ENCODE measurements around the gene NKX2-1. TPM values are rescaled to one million over a fixed set of nuclear protein-coding genes. Genes with fewer than 3 reads are reported as not detected.

The NKX2-1 gene
- total RNA-seq, 1 experiment from 2014 or later, result not detected

DNA sequence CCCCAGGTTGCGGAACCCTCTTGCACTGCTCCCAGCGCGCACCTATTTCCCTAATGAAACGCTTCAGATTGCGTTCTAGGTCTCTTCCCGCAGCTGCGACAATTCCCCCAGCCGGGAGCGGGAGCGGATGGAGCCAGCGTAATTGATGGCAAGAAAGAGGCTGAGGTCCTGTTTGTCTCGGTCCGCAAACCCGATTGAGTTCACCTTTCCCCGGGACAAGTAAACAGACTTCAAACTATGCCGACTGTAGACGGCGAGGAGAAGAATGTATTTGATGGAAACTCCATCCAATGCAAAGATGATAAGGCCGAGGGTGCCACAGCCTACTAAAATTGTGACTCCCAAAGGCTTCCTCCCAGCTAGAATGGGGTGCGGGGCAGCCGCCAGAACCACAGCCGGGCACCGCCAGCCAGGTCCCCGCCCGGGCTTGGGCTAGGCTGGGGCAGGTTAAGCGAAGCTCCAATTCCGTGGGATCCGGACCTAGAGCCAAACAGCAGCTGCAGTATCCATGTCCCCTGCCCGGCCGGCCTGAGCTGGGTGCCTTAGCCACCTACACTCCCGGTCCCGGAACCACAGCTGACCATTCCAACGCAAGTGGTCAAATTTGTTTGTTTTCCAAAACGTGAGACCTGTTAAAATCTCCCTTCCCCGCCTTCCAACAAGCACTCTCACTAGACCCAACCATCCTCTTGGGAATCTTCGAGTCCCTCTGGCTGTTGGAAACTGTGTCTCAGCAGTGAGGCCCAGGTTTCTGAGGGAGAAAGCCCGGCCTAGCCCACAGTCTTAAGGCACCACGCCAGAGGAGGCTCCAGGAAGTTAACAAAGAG is 5.5 kb downstream of the NKX2-1 start:
- Histone ChIP-seq H3K79me1 (ENCODE audit: insufficient read depth, low read depth, low read length, poor library complexity, severe bottlenecking) (no peaks in the 10 kb centered on the region), H3K79me2 (ENCODE audit: insufficient read depth, low read length) (no peaks in the 10 kb centered on the region), H3K27me3 (ENCODE audit: insufficient read depth, low read length) (peaks cover 94% of the 10 kb centered on the region), H2BK15ac (ENCODE audit: low read depth, low read length) (no peak overlapping the region), H3K23me2 (ENCODE audit: insufficient read length, low read depth, low read length, poor library complexity, severe bottlenecking) (peaks cover 3% of the 10 kb centered on the region), H2BK5ac (ENCODE audit: insufficient read length, low read length) (no peak overlapping the region), H4K20me1 (ENCODE audit: control insufficient read depth, insufficient read depth, insufficient read length) (no peaks in the 10 kb centered on the region), H3K9ac (ENCODE audit: extremely low read depth, insufficient read length, low read length) (no peak overlapping the region), H2BK12ac (ENCODE audit: insufficient read length, low read depth, low read length) (no peak overlapping the region), H3K18ac (ENCODE audit: insufficient read length, low read depth, low read length) (no peak overlapping the region), H2AK5ac (ENCODE audit: insufficient read length, low read length) (no peak overlapping the region), H2BK20ac (ENCODE audit: low read depth, low read length, poor library complexity, severe bottlenecking) (no peak overlapping the region), H3T11ph (ENCODE audit: low read length) (no peak overlapping the region), H3K9me3 (ENCODE audit: control insufficient read depth, low read depth, low read length) (no peaks in the 10 kb centered on the region), H3K4me2 (ENCODE audit: insufficient read depth, insufficient read length, low read length) (peak overlapping the region; percentile 27), H2AFZ (ENCODE audit: low read length) (no peak overlapping the region), H2BK120ac (ENCODE audit: low read depth, low read length, poor library complexity, severe bottlenecking) (no peak overlapping the region), H3K14ac (ENCODE audit: insufficient read depth, low read length) (no peak overlapping the region; the same call in 1 of the 2 replicates), H4K5ac (ENCODE audit: insufficient read length, low read depth, low read length) (no peak overlapping the region), H4K8ac (replicated peaks; ENCODE audit: insufficient read length, low read depth, low read length) (no peak overlapping the region), H3K56ac (ENCODE audit: insufficient read length, low read depth, low read length) (no peak overlapping the region), H4K91ac (ENCODE audit: insufficient read length, low read depth, low read length) (no peak overlapping the region), H3K4ac (ENCODE audit: low read depth, low read length) (no peak overlapping the region), H3K4me1 (ENCODE audit: insufficient read depth, low read length) (no peaks in the 10 kb centered on the region), H3K27ac (ENCODE audit: insufficient read length, low read depth, low read length) (no peak overlapping the region), H3K23ac (ENCODE audit: insufficient read length, low read depth, low read length) (no peak overlapping the region)
- DNase-seq, result no peak
- no CpG with 5 or more reads among the region's 38 CpGs for WGBS (ENCODE audit: extremely low coverage, insufficient read length, low lambda C conversion rate)
- TF ChIP-seq, protein P1, sequence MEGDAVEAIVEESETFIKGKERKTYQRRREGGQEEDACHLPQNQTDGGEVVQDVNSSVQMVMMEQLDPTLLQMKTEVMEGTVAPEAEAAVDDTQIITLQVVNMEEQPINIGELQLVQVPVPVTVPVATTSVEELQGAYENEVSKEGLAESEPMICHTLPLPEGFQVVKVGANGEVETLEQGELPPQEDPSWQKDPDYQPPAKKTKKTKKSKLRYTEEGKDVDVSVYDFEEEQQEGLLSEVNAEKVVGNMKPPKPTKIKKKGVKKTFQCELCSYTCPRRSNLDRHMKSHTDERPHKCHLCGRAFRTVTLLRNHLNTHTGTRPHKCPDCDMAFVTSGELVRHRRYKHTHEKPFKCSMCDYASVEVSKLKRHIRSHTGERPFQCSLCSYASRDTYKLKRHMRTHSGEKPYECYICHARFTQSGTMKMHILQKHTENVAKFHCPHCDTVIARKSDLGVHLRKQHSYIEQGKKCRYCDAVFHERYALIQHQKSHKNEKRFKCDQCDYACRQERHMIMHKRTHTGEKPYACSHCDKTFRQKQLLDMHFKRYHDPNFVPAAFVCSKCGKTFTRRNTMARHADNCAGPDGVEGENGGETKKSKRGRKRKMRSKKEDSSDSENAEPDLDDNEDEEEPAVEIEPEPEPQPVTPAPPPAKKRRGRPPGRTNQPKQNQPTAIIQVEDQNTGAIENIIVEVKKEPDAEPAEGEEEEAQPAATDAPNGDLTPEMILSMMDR (conservative IDR thresholded peaks at IDR 0.05), result no peak
- H3K27ac Mint-ChIP-seq, result no peak overlapping the region
- no peaks in the 10 kb centered on the region; a peak in 2 of 7 replicates for H3K36me3 Mint-ChIP-seq (ENCODE audit: insufficient read depth in 1 of 3, low read depth in 3 of 3)
- H3K9me3 Mint-ChIP-seq, result peaks cover 2 to 14% of the 10 kb centered on the region in 2 experiments; a peak in 3 of 5 replicates
- peaks cover 15 to 44% of the 10 kb centered on the region in 2 experiments for H3K4me1 Mint-ChIP-seq
- peaks cover 96% of the 10 kb centered on the region for H3K27me3 Mint-ChIP-seq (ENCODE audit: low read depth)
- peak overlapping the region in 1 of 2 experiments; percentile 66; a peak in 3 of 5 replicates for H3K4me3 Mint-ChIP-seq
